ENCODE data around the gene SCPEP1. TPM values are rescaled to one million over a fixed set of nuclear protein-coding genes. Genes with fewer than 3 reads are reported as not detected.

SCPEP1 gene
- total RNA-seq, 4 donors from 2014 or later, result 48.7 to 150 (median 64.7) TPM

GRCh38 chr17:57025876-57026275 lies 47.9 kb downstream of the SCPEP1 start:
- H3K27ac ChIP-seq, result no peak overlapping the region
- H3K27me3 ChIP-seq, result no peaks in the 10 kb centered on the region
- H3K4me3 ChIP-seq, result no peak overlapping the region
- DNase-seq, result no peak
- H3K9me3 ChIP-seq, result peaks cover 0 to 5% (median 2%) of the 10 kb centered on the region in 4 donors
- H3K36me3 ChIP-seq, result no peaks in the 10 kb centered on the region
- TF ChIP-seq POLR2A (IDR thresholded peaks at IDR 0.05), result no peak
- TF ChIP-seq, protein P1, sequence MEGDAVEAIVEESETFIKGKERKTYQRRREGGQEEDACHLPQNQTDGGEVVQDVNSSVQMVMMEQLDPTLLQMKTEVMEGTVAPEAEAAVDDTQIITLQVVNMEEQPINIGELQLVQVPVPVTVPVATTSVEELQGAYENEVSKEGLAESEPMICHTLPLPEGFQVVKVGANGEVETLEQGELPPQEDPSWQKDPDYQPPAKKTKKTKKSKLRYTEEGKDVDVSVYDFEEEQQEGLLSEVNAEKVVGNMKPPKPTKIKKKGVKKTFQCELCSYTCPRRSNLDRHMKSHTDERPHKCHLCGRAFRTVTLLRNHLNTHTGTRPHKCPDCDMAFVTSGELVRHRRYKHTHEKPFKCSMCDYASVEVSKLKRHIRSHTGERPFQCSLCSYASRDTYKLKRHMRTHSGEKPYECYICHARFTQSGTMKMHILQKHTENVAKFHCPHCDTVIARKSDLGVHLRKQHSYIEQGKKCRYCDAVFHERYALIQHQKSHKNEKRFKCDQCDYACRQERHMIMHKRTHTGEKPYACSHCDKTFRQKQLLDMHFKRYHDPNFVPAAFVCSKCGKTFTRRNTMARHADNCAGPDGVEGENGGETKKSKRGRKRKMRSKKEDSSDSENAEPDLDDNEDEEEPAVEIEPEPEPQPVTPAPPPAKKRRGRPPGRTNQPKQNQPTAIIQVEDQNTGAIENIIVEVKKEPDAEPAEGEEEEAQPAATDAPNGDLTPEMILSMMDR (IDR thresholded peaks at IDR 0.05), result no peak
- peaks cover 0 to 8% (median 0%) of the 10 kb centered on the region in 4 donors for H3K4me1 ChIP-seq

DNA sequence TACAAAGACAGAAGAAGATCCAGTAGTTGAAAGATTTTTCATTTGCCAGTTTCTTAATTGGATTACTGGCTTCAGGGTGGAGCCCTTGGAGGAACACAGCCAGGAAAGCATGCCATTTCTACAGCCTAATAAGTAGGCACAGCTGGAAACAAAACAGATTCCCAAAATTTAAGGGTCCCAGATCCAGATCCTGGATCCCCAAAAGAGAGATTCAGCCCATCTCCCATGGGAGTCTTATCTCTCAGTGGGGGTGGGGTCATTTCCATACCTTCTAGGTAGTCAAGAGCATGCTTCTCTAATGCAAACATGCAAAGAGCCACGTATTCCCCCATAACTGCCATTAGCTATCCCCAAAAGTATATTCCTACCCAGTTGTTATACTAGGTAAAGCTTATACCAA lies 49.9 kb downstream of the SCPEP1 start:
- no peak overlapping the region for H3K4me3 ChIP-seq
- H3K4me1 ChIP-seq, result peaks cover 0 to 3% (median 0%) of the 10 kb centered on the region in 4 donors
- no peak overlapping the region for H3K27ac ChIP-seq
- no peaks in the 10 kb centered on the region for H3K36me3 ChIP-seq
- TF ChIP-seq POLR2A (IDR thresholded peaks at IDR 0.05), result no peak
- TF ChIP-seq, protein P1 (IDR thresholded peaks at IDR 0.05), result no peak
- H3K9me3 ChIP-seq, result peaks cover 0 to 5% (median 2%) of the 10 kb centered on the region in 4 donors
- DNase-seq, result no peak
- H3K27me3 ChIP-seq, result no peaks in the 10 kb centered on the region

DNA sequence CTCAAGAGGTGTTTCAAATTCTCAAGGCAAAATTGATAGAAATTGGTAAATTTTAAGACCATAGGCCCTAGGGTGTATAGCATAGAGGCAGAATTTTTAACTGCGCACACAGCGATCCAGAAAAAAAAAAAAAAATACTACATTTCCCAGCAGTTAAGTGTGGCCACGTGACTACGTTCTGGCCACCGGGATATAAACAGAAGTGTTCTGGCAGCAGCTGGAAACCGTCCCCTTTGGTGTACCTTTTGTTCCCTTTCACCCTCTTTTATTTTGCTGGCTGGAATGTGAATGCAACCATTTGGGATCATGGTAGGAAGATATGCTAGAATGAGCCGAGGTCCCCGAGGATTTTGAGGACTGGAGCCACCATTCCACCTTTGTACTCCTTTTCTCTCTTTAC lies 54.4 kb downstream of the SCPEP1 start:
- H3K27ac ChIP-seq, result peak overlapping the region in 2 of 4 donors; percentile 38 to 68
- no peaks in the 10 kb centered on the region for H3K36me3 ChIP-seq
- H3K9me3 ChIP-seq, result peaks cover 0 to 3% (median 0%) of the 10 kb centered on the region in 4 donors
- TF ChIP-seq, protein P1 (IDR thresholded peaks at IDR 0.05), result no peak
- no peak for TF ChIP-seq POLR2A (IDR thresholded peaks at IDR 0.05)
- H3K4me1 ChIP-seq, result peaks cover 0 to 19% (median 0%) of the 10 kb centered on the region in 4 donors
- no peaks in the 10 kb centered on the region for H3K27me3 ChIP-seq
- H3K4me3 ChIP-seq, result no peak overlapping the region
- DNase-seq, result no peak

- Histone ChIP-seq H3K36me3 (no peaks in the 10 kb centered on the region), H3K9me3 (no peaks in the 10 kb centered on the region), H3K4me1 (peaks cover 0 to 19% (median 0%) of the 10 kb centered on the region in 4 donors), H3K27me3 (no peaks in the 10 kb centered on the region), H3K27ac (peak overlapping the region in 1 of 4 donors; percentile 68), H3K4me3 (no peak overlapping the region)
- no peak for DNase-seq
- TF ChIP-seq, protein P1 (IDR thresholded peaks at IDR 0.05), result no peak
- TF ChIP-seq POLR2A (IDR thresholded peaks at IDR 0.05), result no peak
These were observed 55.4 kb downstream of the SCPEP1 start for GRCh38 chr17:57033296-57033695.

DNA sequence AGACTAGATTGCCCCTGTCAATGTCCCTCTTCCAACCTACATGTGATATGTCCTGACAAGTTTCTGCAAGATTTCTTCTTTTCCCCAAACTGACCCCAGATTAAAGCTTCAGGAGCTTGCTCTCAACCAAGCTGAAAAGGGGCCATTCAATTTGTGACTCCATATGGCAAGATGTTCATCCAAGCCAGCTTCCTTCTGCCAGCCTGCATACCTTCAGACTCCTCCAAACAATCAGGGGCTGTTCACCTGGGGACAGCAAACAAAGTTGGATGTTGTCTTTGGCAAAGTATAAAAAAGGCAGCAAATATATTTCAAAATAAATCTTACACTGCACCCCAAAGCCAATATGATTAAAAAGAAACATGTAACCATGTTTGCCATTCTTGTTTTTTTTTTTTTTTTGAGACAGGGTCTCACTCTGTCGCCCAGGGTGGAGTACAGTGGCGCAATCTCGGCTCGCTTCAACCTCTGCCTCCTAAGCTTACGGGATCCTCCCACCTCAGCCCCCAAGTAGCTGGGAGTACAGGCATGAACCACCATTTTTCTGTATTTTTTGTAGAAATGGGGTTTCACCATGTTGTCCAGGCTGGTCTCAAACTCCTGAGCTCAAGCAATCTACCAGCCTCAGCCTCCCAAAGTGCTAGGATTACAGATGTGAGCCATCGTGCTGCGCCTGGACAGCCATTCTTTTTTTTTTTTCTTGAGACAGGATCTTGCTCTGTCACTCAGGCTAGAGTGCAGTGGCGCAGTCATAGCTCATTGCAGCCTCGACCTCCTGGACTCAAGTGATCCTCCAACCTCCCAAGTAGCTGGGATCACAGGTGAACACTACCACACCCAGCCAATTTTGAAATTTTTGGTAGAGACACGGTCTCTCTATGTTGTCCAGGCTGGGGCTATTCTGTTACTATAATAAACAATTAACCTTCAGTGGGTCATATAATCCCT lies 57.1 kb downstream of the SCPEP1 start:
- DNase-seq, result peak in 2 of 3 donors; percentile 63 to 72
- peak overlapping the region in 2 of 4 donors; percentile 34 to 42 for H3K4me3 ChIP-seq
- no peaks in the 10 kb centered on the region for H3K36me3 ChIP-seq
- H3K4me1 ChIP-seq, result peaks cover 0 to 19% (median 0%) of the 10 kb centered on the region in 4 donors
- H3K27me3 ChIP-seq, result no peaks in the 10 kb centered on the region
- peak overlapping the region in 3 of 4 donors; percentile 65 to 91 (median 88) for H3K27ac ChIP-seq
- no peak for TF ChIP-seq POLR2A (IDR thresholded peaks at IDR 0.05)
- TF ChIP-seq, protein P1 (IDR thresholded peaks at IDR 0.05), result no peak
- no peaks in the 10 kb centered on the region for H3K9me3 ChIP-seq
